Stomach (tissue), 9 donors: ENCODE measurements around the gene TINAGL1. TPM values are rescaled to one million over a fixed set of nuclear protein-coding genes. Genes with fewer than 3 reads are reported as not detected.
"Not testable (repeated sequence)": the region's sequence is repeated elsewhere in the genome, so short reads cannot be mapped to it uniquely, and the experiment has no call there.

Experiments used
- DNase-seq, 2 donors: peaks; one replicate each; pipeline versions ENCODE4 v3.0.0 to v3.0.0-alpha.2; 2013 to 2019
- H3K27ac ChIP-seq, 5 donors: fragments of 200-600 bp in 4 of 5; sonication (generic) in 4 of 5; one replicate each; pipeline ENCODE4 v1.5.1; 2013 to 2019; ENCODE audit warnings: mild to moderate bottlenecking in 1 of 5, moderate library complexity in 1 of 5
- H3K27me3 ChIP-seq, 3 donors: fragments of 200-600 bp; sonication (generic); one replicate each; pipeline ENCODE4 v1.5.1; 2017 to 2019; ENCODE audit warnings: mixed run types in 1 of 3
- H3K36me3 ChIP-seq, 4 donors: fragments of 200-600 bp; sonication (generic); 1 replicate in 3 of 4; 2 replicates in 1 of 4; pipeline ENCODE4 v1.5.1; 2016 to 2019
- H3K4me1 ChIP-seq, 4 donors: fragments of 200-600 bp; sonication (generic); one replicate each; pipeline ENCODE4 v1.5.1; 2016 to 2019
- H3K4me3 ChIP-seq, 4 donors: fragments of 200-600 bp; sonication (generic) in 3 of 4; one replicate each; pipeline ENCODE4 v1.5.1; 2016 to 2019; ENCODE audit warnings: mild to moderate bottlenecking in 1 of 4
- H3K9me3 ChIP-seq, 4 donors: fragments of 200-600 bp; sonication (generic); one replicate each; pipeline ENCODE4 v1.5.1; 2016 to 2019
- EP300 ChIP-seq: sonication (generic); formaldehyde crosslinking; IDR thresholded peaks from one replicate; pipeline ENCODE4 v1.6.1; 2017; ENCODE audit warnings: antibody characterized with exemption
- POLR2A ChIP-seq, 4 donors: fragments of 450-650 bp; IDR thresholded peaks; one replicate each; pipeline ENCODE4 v1.6.1; 2016; ENCODE audit warnings: antibody characterized with exemption in 4 of 4, control low read depth in 2 of 4, mild to moderate bottlenecking in 1 of 4, moderate library complexity in 1 of 4
- POLR2AphosphoS5 ChIP-seq, 3 donors: sonication (generic); formaldehyde crosslinking; IDR thresholded peaks; one replicate each; pipeline ENCODE4 v1.6.1; 2016; ENCODE audit warnings: antibody characterized with exemption in 3 of 3
- WGBS, 5 donors: extraction: QIAGEN DNeasy Blood & Tissue Kit in 3 of 5; methylation state at CpG; one replicate each; pipeline versions ENCODE4 v1.1.5 to v1.1.7; 2013 to 2018; 5-methylcytosine and 5-hydroxymethylcytosine counted together
- intact Hi-C: fragments of 100-400 bp; cut with DNase I; formaldehyde crosslinking; loops from one replicate; pipeline ENCODE4 v1.15.1; 2023; ENCODE audit warnings: low total_unique reads
- polyA plus RNA-seq, 3 donors: library from polyadenylated mRNA; stranded (reverse); fragments of 200-250 nt; gene quantifications; one replicate each; pipeline ENCODE4 v1.2.3, GENCODE V29; 2013
- total RNA-seq, 5 donors: library from RNA; depleted of rRNA; stranded (reverse); fragments of >200 nt; gene quantifications; one replicate each; pipeline versions ENCODE4 v1.1.0 to v1.2.3, GENCODE V29; 2014 to 2016
- TF ChIP-seq, protein P1 (sequence below), 7 experiments: fragments of 450-650 bp in 4 of 7; fragments of 200-600 bp in 3 of 7; sonication (generic) in 3 of 7; IDR thresholded peaks; one replicate each; pipeline ENCODE4 v1.5.1; 2016 to 2019; ENCODE audit warnings: antibody characterized with exemption in 7 of 7, control low read depth in 2 of 7, mild to moderate bottlenecking in 1 of 7
- donor health status: healthy with polysubstance abuse.
- donor health status: Bipolar disorder and iron deficiency.
- donor health status: healthy.

TINAGL1 gene
- total and polyA plus RNA-seq, 8 donors = 17.9 to 691 (median 124) TPM

DNA sequence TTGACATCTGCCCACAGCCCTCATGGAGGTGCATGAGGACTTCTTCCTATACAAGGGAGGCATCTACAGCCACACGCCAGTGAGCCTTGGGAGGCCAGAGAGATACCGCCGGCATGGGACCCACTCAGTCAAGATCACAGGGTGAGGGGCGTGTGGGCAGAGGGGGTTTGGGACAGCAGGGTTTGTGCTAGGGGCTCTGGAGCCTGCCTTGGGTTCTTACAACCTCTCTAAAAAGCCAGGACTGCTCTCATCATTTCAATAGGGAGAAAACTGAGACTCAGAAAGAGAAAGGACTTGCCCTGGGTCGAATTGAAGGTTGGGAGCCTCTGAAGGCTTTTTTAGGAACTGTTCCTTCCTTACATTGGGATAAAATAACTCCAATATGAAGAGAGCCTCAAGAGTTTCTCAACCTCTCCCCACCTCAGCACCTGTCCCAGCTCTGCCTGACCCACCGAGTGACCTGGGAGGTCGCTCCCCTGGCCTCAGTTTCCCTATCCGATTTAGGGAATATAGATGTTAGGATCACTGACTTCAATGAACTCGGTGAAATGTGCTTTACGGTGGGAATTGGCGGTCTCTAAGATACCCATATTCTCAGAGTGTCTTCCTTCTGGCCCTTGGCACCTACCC lies 9.5 kb downstream of the TINAGL1 start:
- peak overlapping the region in 4 of 5 donors; percentile 81 to 92 (median 89) for H3K27ac ChIP-seq
- peaks cover 53 to 87% (median 80%) of the 10 kb centered on the region in 4 donors for H3K4me1 ChIP-seq
- no peaks in the 10 kb centered on the region for H3K9me3 ChIP-seq
- H3K27me3 ChIP-seq = peaks cover 0 to 6% (median 0%) of the 10 kb centered on the region in 3 donors
- no peak for DNase-seq
- 79 to 88% (median 85%) methylated on average over 9 to 11 of the region's 11 CpGs for WGBS, 5 donors
- TF ChIP-seq, protein P1, sequence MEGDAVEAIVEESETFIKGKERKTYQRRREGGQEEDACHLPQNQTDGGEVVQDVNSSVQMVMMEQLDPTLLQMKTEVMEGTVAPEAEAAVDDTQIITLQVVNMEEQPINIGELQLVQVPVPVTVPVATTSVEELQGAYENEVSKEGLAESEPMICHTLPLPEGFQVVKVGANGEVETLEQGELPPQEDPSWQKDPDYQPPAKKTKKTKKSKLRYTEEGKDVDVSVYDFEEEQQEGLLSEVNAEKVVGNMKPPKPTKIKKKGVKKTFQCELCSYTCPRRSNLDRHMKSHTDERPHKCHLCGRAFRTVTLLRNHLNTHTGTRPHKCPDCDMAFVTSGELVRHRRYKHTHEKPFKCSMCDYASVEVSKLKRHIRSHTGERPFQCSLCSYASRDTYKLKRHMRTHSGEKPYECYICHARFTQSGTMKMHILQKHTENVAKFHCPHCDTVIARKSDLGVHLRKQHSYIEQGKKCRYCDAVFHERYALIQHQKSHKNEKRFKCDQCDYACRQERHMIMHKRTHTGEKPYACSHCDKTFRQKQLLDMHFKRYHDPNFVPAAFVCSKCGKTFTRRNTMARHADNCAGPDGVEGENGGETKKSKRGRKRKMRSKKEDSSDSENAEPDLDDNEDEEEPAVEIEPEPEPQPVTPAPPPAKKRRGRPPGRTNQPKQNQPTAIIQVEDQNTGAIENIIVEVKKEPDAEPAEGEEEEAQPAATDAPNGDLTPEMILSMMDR (IDR thresholded peaks at IDR 0.05) = no peak
- TF ChIP-seq POLR2AphosphoS5 (IDR thresholded peaks at IDR 0.05) (no peak), POLR2A (IDR thresholded peaks at IDR 0.05) (no peak), EP300 (no peak)
- intact Hi-C loops = no loop called here
- H3K36me3 ChIP-seq = peaks cover 18 to 44% (median 35%) of the 10 kb centered on the region in 4 donors
- H3K4me3 ChIP-seq = no peak overlapping the region

DNA sequence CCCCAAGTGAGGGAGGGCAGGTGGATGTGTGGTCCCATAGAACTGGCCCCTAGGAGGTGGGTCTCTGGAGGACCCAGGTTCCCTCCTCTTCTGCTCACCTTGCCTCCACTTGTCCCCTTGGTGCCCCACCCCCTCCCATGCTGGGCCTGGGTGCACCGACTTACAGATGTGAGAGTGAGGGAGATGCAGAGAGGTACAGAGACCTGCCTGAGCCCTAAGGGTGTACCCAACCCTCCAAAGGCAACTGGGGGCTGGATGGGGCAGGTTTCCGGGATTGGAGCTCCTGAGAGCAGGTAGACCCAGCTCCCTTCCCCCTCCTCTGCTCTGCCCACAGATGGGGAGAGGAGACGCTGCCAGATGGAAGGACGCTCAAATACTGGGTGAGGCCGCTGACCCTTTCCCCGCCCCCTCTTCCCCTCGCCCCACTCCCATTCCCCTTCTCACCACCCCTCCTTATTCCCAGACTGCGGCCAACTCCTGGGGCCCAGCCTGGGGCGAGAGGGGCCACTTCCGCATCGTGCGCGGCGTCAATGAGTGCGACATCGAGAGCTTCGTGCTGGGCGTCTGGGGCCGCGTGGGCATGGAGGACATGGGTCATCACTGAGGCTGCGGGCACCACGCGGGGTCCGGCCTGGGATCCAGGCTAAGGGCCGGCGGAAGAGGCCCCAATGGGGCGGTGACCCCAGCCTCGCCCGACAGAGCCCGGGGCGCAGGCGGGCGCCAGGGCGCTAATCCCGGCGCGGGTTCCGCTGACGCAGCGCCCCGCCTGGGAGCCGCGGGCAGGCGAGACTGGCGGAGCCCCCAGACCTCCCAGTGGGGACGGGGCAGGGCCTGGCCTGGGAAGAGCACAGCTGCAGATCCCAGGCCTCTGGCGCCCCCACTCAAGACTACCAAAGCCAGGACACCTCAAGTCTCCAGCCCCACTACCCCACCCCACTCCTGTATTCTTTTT lies 10.3 kb downstream of the TINAGL1 start:
- peak overlapping the region in 4 of 5 donors; percentile 79 to 92 (median 84) for H3K27ac ChIP-seq
- H3K4me3 ChIP-seq = no peak overlapping the region
- WGBS, 5 donors = 60 to 87% (median 74%) methylated on average over 20 to 47 of the region's 47 CpGs
- intact Hi-C loops = no loop called here
- DNase-seq = no peak
- no peaks in the 10 kb centered on the region for H3K9me3 ChIP-seq
- H3K4me1 ChIP-seq = peaks cover 51 to 81% (median 72%) of the 10 kb centered on the region in 4 donors
- no peak for TF ChIP-seq EP300
- no peak for TF ChIP-seq POLR2AphosphoS5 (IDR thresholded peaks at IDR 0.05)
- TF ChIP-seq, protein P1 (IDR thresholded peaks at IDR 0.05) = no peak
- TF ChIP-seq POLR2A (IDR thresholded peaks at IDR 0.05) = no peak
- H3K27me3 ChIP-seq = peaks cover 0 to 6% (median 0%) of the 10 kb centered on the region in 3 donors
- H3K36me3 ChIP-seq = peaks cover 18 to 44% (median 35%) of the 10 kb centered on the region in 4 donors

- H3K9me3 ChIP-seq, H3K27me3 ChIP-seq, intact Hi-C loops, H3K4me3 ChIP-seq, DNase-seq: not testable (repeated sequence)
- Histone ChIP-seq H3K4me1 (peaks cover 51 to 81% (median 65%) of the 10 kb centered on the region in 4 donors), H3K27ac (peak overlapping the region in 4 of 5 donors; percentile 79 to 92 (median 84)), H3K36me3 (peaks cover 18 to 44% (median 35%) of the 10 kb centered on the region in 4 donors)
- 90 to 98% (median 93%) methylated on average over 5 of the region's 5 CpGs for WGBS, 5 donors
Measured at GRCh38 chr1:31587328-31587699, 11.0 kb downstream of the TINAGL1 start.

DNA sequence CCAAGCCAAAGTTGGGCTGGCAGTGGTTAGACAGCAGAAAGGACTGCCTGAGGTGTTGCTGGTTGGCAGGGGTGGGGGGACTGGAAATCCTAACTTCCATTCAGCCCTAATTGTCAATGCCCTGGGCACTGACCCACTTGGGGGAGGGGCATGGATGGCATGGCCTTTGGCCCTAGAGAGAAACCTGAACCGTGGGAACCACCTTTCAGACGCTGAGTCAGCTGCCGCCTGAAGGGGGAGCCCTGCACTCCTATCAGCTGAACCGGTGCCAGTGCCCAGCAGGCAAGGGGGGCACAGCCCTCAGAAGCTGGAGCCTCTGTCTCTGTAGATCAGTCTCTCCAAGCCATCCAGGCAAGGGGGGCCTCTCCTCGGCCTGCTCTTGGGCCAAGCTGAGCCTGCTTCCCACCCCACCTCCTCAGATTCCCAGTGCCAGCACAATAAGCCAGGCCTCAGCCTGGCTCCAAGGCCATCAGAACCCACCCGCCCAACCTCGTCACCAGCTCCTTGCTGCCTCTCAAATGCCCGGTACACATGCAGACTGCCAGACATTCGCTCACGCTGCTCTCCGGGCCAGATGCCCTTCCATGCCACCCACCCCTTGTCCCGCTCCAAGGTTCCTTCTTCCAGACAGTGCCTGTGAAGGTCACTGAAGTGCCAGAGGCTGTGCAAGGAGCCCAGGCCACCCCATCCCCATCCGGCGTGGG lies 11.6 kb downstream of the TINAGL1 start:
- peak overlapping the region; percentile 66 to 92 (median 81) for H3K27ac ChIP-seq
- TF ChIP-seq EP300 (no peak), POLR2A (IDR thresholded peaks at IDR 0.05) (no peak), POLR2AphosphoS5 (IDR thresholded peaks at IDR 0.05) (peak in 2 of 3 donors; percentile 3 to 58)
- TF ChIP-seq, protein P1 (IDR thresholded peaks at IDR 0.05) = peak in 5 of 7 experiments; percentile 39 to 57 (median 49)
- peak; percentile 71 to 90 for DNase-seq
- H3K9me3 ChIP-seq = no peaks in the 10 kb centered on the region
- H3K4me1 ChIP-seq = peaks cover 46 to 75% (median 60%) of the 10 kb centered on the region in 4 donors
- WGBS, 5 donors = 28 to 40% (median 34%) methylated on average over 11 to 14 of the region's 14 CpGs
- peaks cover 18 to 42% (median 35%) of the 10 kb centered on the region in 4 donors for H3K36me3 ChIP-seq
- intact Hi-C loops = no loop called here
- peak overlapping the region in 2 of 4 donors; percentile 41 to 50 for H3K4me3 ChIP-seq
- peaks cover 0 to 6% (median under 1%) of the 10 kb centered on the region in 3 donors for H3K27me3 ChIP-seq
